Stimulated activated CD8-positive, alpha-beta memory T cell treated with anti-CD3 and anti-CD28 coated beads, Interleukin-15, amount 100 ng/mL, for 24 hours (primary cell): ENCODE results near the gene SNAI3.

ENCODE experiments used
- DNase-seq: peaks from one replicate; pipeline ENCODE4 v3.0.0-alpha.2; 2020; ENCODE audit warnings: low read depth

The SNAI3 gene

GRCh38 chr16:88686439-88687253, at the start of gene SNAI3:
SNAI3 (minus strand) TSS chr16:88686507; CDS start chr16:88686406, 101 bp downstream.
- DNase-seq: peak; percentile 71

GRCh38 chr16:88736088-88736487, 49.8 kb upstream of the SNAI3 start:
- no peak for DNase-seq

- DNase-seq: no peak
These were observed 49.3 kb upstream of the SNAI3 start for GRCh38 chr16:88735616-88736015.

- DNase-seq: no peak
These were observed 48.8 kb upstream of the SNAI3 start for GRCh38 chr16:88735121-88735520.

GRCh38 chr16:88734361-88734728, 48.0 kb upstream of the SNAI3 start:
- no peak for DNase-seq

GRCh38 chr16:88733630-88734360, 47.5 kb upstream of the SNAI3 start:
- DNase-seq: no peak

GRCh38 chr16:88732961-88733294, 46.6 kb upstream of the SNAI3 start:
- no peak for DNase-seq

- no peak for DNase-seq
These were observed 46.1 kb upstream of the SNAI3 start for GRCh38 chr16:88732172-88732960.

- DNase-seq: no peak
These were observed 45.4 kb upstream of the SNAI3 start for GRCh38 chr16:88731699-88732098.

- no peak for DNase-seq
These were observed 44.6 kb upstream of the SNAI3 start for GRCh38 chr16:88730632-88731607.

GRCh38 chr16:88727871-88728270, 41.6 kb upstream of the SNAI3 start:
- DNase-seq: no peak

GRCh38 chr16:88726981-88727380, 40.7 kb upstream of the SNAI3 start:
- DNase-seq: no peak

GRCh38 chr16:88726408-88726749, 40.1 kb upstream of the SNAI3 start:
- DNase-seq: no peak

- DNase-seq: no peak
These were observed 39.5 kb upstream of the SNAI3 start for GRCh38 chr16:88725609-88726407.

- DNase-seq: no peak
These were observed 38.7 kb upstream of the SNAI3 start for GRCh38 chr16:88724855-88725555.

- DNase-seq: no peak
These were observed 37.6 kb upstream of the SNAI3 start for GRCh38 chr16:88723911-88724310.

GRCh38 chr16:88723507-88723887, 37.2 kb upstream of the SNAI3 start:
- no peak for DNase-seq

GRCh38 chr16:88722784-88723506, 36.6 kb upstream of the SNAI3 start:
- no peak for DNase-seq
